Activated T-cell treated with anti-CD3 and anti-CD28 coated beads, Interleukin-2, amount 50 U/mL, for 24 hours (primary cell): ENCODE data around the gene OPN1MW.
"Not testable (repeated sequence)": the region's sequence is repeated elsewhere in the genome, so short reads cannot be mapped to it uniquely, and the experiment has no call there.

Source experiments
- DNase-seq: peaks from one replicate; pipeline ENCODE4 v3.0.0-alpha.2; 2020
- H3K27ac Mint-ChIP-seq: 2 replicates; pipeline ENCODE4 v1.8.0; 2020; ENCODE audit warnings: mild to moderate bottlenecking, mixed read lengths
- H3K27me3 Mint-ChIP-seq: 2 replicates; pipeline ENCODE4 v1.8.0; 2020; ENCODE audit warnings: mixed read lengths
- H3K36me3 Mint-ChIP-seq: 2 replicates; pipeline ENCODE4 v1.8.0; 2020; ENCODE audit warnings: low read depth, mixed read lengths
- H3K4me1 Mint-ChIP-seq: 2 replicates; pipeline ENCODE4 v1.8.0; 2020; ENCODE audit warnings: low read depth, mixed read lengths
- H3K4me3 Mint-ChIP-seq: 2 replicates; pipeline ENCODE4 v1.8.0; 2020; ENCODE audit warnings: mild to moderate bottlenecking, moderate library complexity, mixed read lengths
- H3K9me3 Mint-ChIP-seq: 2 replicates; pipeline ENCODE4 v1.8.0; 2020; ENCODE audit warnings: mixed read lengths

Gene OPN1MW

GRCh38 chrX:154182296-154182695, at the start of gene OPN1MW:
Gene OPN1MW, plus strand, starts transcription at chrX:154182596. Its CDS starts 82 bp downstream, at chrX:154182678.
- H3K9me3 Mint-ChIP-seq, H3K4me3 Mint-ChIP-seq, H3K4me1 Mint-ChIP-seq, H3K36me3 Mint-ChIP-seq, DNase-seq, H3K27me3 Mint-ChIP-seq, H3K27ac Mint-ChIP-seq: not testable (repeated sequence)

DNA sequence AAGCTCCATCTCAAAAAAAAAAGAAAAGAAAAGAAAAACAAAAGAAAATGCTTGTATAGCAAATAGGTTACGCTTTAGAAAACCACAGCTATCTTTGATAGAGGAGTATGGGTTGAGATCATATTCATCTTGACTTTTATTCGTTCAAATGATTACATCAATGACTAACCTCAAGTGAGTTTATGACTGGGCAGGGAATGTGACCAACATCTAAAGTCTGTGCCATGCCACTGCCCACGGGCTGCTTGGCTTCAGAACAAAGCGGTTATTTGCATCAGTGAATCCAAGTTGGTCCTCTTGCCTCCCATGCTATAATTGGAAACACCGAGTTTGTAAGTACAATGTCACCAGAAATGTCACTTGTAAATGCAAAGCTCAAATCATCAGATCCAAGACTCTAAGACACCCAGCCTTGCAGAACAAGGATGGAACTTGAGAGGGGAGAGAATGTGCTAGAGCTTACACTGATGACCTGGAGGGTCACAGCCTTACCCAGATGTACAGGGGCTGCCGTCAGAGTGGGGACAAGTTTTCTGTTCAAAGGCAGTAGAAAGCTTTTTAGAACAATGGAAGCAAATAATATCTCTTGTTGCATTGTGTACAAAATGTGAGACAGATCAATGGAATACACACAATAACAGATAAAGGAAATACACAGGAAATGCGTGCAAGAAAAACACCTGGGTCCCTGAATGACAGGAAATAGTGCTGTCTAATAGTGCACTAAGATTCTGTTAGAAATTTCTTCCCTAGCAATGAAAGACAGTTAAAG, 46.8 kb upstream of the OPN1MW start:
- H3K27me3 Mint-ChIP-seq: peaks cover 30% of the 10 kb centered on the region
- H3K27ac Mint-ChIP-seq: no peak overlapping the region
- H3K9me3 Mint-ChIP-seq: no peaks in the 10 kb centered on the region
- no peak overlapping the region for H3K4me3 Mint-ChIP-seq
- no peaks in the 10 kb centered on the region for H3K36me3 Mint-ChIP-seq
- DNase-seq: no peak
- peaks cover 25% of the 10 kb centered on the region for H3K4me1 Mint-ChIP-seq

DNA sequence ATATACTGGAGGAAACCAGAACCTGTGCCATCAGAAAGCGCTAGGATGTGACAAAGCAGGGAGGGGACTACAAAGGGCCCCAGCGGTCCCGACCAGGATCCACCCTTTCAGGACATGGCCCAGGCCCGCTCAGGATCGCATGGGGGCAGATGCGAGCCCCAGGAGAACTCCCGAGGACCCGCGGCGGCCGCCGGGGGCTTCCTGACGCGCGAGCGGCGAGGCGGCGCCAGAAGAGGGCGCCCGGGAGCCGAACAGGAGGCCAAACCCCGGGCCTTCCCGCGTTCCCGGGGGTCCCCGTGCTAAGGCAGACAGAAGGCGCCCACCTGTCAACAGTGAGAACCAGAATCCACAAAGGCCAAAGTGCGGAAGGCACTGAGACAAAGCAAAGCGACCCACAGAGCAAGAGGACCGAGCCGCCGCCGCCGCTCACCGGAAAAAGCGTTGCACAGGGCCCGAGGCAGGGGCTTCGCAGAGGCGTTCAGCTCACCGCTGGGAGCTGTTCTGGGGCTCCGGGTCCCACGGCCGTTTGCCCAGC, 45.7 kb upstream of the OPN1MW start:
- Mint-ChIP-seq H3K4me1 (peaks cover 25% of the 10 kb centered on the region), H3K36me3 (no peaks in the 10 kb centered on the region), H3K4me3 (peak overlapping the region; percentile 73), H3K9me3 (no peaks in the 10 kb centered on the region), H3K27me3 (peaks cover 31% of the 10 kb centered on the region), H3K27ac (peak overlapping the region; percentile 92)
- peak; percentile 84 for DNase-seq

GRCh38 chrX:154138857-154139256, 43.5 kb upstream of the OPN1MW start:
- DNase-seq: no peak
- peaks cover 25% of the 10 kb centered on the region for H3K4me1 Mint-ChIP-seq
- H3K36me3 Mint-ChIP-seq: no peaks in the 10 kb centered on the region
- no peak overlapping the region for H3K27ac Mint-ChIP-seq
- peaks cover 30% of the 10 kb centered on the region for H3K27me3 Mint-ChIP-seq
- no peaks in the 10 kb centered on the region for H3K9me3 Mint-ChIP-seq
- no peak overlapping the region for H3K4me3 Mint-ChIP-seq

DNA sequence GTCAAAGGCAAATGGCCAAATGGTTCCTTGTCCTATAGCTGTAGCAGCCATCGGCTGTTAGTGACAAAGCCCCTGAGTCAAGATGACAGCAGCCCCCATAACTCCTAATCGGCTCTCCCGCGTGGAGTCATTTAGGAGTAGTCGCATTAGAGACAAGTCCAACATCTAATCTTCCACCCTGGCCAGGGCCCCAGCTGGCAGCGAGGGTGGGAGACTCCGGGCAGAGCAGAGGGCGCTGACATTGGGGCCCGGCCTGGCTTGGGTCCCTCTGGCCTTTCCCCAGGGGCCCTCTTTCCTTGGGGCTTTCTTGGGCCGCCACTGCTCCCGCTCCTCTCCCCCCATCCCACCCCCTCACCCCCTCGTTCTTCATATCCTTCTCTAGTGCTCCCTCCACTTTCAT, 42.2 kb upstream of the OPN1MW start:
- no peak overlapping the region for H3K4me3 Mint-ChIP-seq
- peaks cover 18% of the 10 kb centered on the region for H3K4me1 Mint-ChIP-seq
- no peak overlapping the region for H3K27ac Mint-ChIP-seq
- no peak for DNase-seq
- H3K27me3 Mint-ChIP-seq: peaks cover 26% of the 10 kb centered on the region
- H3K36me3 Mint-ChIP-seq: no peaks in the 10 kb centered on the region
- no peaks in the 10 kb centered on the region for H3K9me3 Mint-ChIP-seq

DNA sequence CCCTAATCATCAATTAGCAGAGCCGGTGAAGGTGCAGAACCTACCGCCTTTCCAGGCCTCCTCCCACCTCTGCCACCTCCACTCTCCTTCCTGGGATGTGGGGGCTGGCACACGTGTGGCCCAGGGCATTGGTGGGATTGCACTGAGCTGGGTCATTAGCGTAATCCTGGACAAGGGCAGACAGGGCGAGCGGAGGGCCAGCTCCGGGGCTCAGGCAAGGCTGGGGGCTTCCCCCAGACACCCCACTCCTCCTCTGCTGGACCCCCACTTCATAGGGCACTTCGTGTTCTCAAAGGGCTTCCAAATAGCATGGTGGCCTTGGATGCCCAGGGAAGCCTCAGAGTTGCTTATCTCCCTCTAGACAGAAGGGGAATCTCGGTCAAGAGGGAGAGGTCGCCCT, 41.7 kb upstream of the OPN1MW start:
- no peaks in the 10 kb centered on the region for H3K36me3 Mint-ChIP-seq
- H3K9me3 Mint-ChIP-seq: no peaks in the 10 kb centered on the region
- H3K4me3 Mint-ChIP-seq: no peak overlapping the region
- peaks cover 23% of the 10 kb centered on the region for H3K27me3 Mint-ChIP-seq
- no peak overlapping the region for H3K27ac Mint-ChIP-seq
- DNase-seq: no peak
- H3K4me1 Mint-ChIP-seq: peaks cover 13% of the 10 kb centered on the region

GRCh38 chrX:154142386-154142785, 40.0 kb upstream of the OPN1MW start:
- Mint-ChIP-seq H3K27me3 (peaks cover 17% of the 10 kb centered on the region), H3K9me3 (no peaks in the 10 kb centered on the region), H3K4me3 (no peak overlapping the region), H3K36me3 (no peaks in the 10 kb centered on the region), H3K27ac (no peak overlapping the region), H3K4me1 (no peaks in the 10 kb centered on the region)
- DNase-seq: peak; percentile 17

DNA sequence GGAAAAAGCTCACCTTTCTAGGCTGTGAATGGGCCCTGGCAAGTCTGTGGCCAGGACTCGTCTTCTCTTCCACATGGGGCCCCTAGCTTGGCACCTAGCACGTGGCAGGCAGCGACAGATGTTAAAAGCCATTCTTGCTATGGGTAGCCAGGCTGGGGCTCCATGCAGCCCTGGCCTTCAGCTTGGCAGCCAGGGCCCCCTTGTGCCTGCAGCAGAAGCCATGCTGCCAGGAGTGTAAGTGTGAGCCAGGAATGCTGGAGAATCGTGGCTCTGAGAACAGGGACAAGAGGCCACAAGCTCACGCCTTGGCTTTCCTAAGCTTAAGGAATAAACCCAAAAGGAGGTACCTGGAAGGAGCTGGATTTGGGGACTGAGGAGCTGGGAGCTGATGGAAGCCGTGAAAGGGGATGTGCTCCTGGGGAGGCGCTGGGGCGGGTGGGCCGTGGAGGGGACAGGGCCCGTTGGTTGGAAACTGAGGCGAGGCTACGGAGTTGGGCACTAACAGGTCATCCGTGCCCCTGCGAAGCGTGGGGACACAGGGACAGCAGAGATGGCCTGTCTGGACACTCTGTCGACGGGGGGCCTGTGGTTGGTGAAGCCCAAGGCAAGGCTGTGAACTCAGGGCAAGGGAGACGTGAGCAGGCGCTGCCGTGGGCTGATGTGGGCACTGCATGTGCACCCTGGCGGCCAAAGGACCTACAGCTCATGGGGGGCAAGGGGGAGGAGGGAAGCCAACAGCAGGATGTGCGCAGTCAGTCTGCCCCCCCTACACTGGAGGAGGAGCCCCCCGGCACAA, 39.2 kb upstream of the OPN1MW start:
- DNase-seq: no peak
- Mint-ChIP-seq H3K9me3 (no peaks in the 10 kb centered on the region), H3K27me3 (peaks cover 14% of the 10 kb centered on the region), H3K4me3 (no peak overlapping the region), H3K4me1 (no peaks in the 10 kb centered on the region), H3K27ac (no peak overlapping the region), H3K36me3 (no peaks in the 10 kb centered on the region)

DNA sequence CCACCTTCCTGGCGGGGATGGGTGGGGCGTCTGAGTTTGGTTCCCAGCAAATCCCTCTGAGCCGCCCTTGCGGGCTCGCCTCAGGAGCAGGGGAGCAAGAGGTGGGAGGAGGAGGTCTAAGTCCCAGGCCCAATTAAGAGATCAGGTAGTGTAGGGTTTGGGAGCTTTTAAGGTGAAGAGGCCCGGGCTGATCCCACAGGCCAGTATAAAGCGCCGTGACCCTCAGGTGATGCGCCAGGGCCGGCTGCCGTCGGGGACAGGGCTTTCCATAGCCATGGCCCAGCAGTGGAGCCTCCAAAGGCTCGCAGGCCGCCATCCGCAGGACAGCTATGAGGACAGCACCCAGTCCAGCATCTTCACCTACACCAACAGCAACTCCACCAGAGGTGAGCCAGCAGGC, 38.4 kb upstream of the OPN1MW start, which contains the start of gene OPN1LW:
OPN1LW (plus strand) TSS at position 234 of the 400 bp plus-strand sequence; CDS start at position 275, 41 bp downstream.
- not testable (repeated sequence) for H3K36me3 Mint-ChIP-seq, H3K9me3 Mint-ChIP-seq, DNase-seq, H3K27ac Mint-ChIP-seq, H3K27me3 Mint-ChIP-seq, H3K4me3 Mint-ChIP-seq, H3K4me1 Mint-ChIP-seq

DNA sequence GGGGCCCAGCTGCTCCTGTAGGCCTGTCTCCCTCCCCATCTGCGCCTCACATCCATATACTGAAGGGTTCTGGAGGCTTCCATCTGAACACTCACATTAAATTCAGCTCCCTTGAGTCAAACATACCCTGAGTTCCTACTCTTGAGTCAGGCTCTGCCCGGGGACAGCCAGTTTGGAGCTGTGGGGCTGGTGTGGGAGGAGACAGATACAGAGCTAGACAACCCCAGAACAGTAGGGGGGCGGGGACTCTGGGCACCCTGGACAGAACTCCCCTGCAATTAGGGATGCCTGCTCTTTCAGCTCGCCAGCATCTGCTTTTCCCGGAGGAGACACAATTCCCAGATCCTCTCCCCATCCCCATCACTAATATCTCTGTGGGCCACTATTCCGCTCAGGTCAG, 31.4 kb upstream of the OPN1MW start:
- H3K4me1 Mint-ChIP-seq, H3K27me3 Mint-ChIP-seq, H3K4me3 Mint-ChIP-seq: not testable (repeated sequence)

GRCh38 chrX:154156221-154156620, 26.2 kb upstream of the OPN1MW start:
- H3K27ac Mint-ChIP-seq, H3K36me3 Mint-ChIP-seq, H3K4me3 Mint-ChIP-seq, H3K4me1 Mint-ChIP-seq, H3K27me3 Mint-ChIP-seq, H3K9me3 Mint-ChIP-seq: not testable (repeated sequence)
- DNase-seq: peak; percentile 21

More for the DNA sequence above, 31.4 kb upstream of the OPN1MW start:
- not testable (repeated sequence) for H3K9me3 Mint-ChIP-seq, DNase-seq, H3K27ac Mint-ChIP-seq, H3K36me3 Mint-ChIP-seq

DNA sequence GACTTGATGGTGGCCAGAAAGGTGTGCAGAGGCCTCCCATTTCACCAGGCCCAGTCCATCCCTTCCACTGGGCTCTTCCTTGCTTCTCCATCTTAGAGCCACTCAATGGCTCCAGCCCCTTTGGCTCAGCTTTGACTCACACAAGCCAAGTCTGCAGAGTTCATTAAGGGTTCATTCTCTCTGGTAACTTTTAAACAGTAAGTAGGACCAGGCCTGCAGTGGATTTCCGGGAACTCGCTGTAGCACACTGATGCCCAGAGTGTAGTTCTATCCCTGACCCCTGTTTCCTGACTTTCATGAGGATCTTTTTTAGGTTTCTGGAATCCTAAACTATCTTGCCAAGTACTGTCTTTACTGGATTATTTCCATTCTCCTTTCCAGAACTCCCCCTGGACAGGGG, 25.2 kb upstream of the OPN1MW start:
- H3K9me3 Mint-ChIP-seq, H3K4me3 Mint-ChIP-seq, H3K4me1 Mint-ChIP-seq, H3K27ac Mint-ChIP-seq, H3K36me3 Mint-ChIP-seq, H3K27me3 Mint-ChIP-seq, DNase-seq: not testable (repeated sequence)

DNA sequence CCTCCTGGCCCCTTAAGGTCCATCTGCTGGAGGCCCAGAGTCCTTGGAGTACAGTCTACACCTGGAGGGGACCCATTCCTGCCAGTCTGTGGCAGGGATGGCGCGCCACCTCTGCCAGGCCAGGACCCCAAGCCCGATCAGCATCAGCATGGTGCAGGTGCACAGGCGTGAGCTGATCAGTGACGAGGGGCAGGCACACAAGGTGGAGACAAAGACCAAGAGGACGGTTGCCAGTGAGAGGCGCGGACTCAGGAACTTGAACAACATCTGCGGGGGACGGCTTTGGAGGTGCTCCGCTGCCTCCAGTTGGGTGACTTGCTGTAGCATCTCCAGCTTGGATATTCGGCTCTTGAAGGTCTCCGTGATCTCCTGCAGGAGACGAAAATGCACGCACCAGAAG, 23.1 kb upstream of the OPN1MW start:
- not testable (repeated sequence) for DNase-seq, H3K4me3 Mint-ChIP-seq, H3K9me3 Mint-ChIP-seq, H3K27ac Mint-ChIP-seq, H3K36me3 Mint-ChIP-seq, H3K4me1 Mint-ChIP-seq, H3K27me3 Mint-ChIP-seq

DNA sequence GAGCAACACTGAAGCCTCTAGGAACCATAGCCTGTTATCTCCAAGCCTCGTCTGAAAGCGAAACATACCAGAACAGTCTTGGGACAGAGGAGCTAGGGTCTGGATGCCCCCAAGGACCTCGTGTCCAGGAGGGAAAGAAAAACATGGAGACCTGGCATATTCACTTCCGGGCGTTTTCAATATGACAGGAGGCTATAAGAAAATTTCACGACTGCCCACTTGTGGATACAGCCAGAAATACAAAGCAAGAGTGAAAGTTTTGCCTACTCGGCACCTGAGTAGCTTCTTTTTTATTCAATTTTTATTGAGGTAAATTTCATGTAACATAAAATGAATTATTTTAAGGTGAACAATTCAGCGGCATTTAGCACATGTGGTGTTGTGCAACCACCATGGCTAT, 17.5 kb upstream of the OPN1MW start:
- H3K4me1 Mint-ChIP-seq, H3K4me3 Mint-ChIP-seq, H3K27ac Mint-ChIP-seq, H3K36me3 Mint-ChIP-seq, H3K27me3 Mint-ChIP-seq, H3K9me3 Mint-ChIP-seq, DNase-seq: not testable (repeated sequence)

- not testable (repeated sequence) for H3K27me3 Mint-ChIP-seq, H3K4me1 Mint-ChIP-seq, H3K4me3 Mint-ChIP-seq, H3K36me3 Mint-ChIP-seq, H3K9me3 Mint-ChIP-seq, DNase-seq, H3K27ac Mint-ChIP-seq
These were observed 14.0 kb upstream of the OPN1MW start for GRCh38 chrX:154168384-154168783.
